Dermis lymphatic vessel endothelial cell (primary cell): ENCODE data around the gene ACBD3. TPM values are rescaled to one million over a fixed set of nuclear protein-coding genes. Genes with fewer than 3 reads are reported as not detected.

Experiments used
- total RNA-seq: library from RNA; depleted of rRNA; stranded (reverse); fragments of >200 nt; gene quantifications from 2 replicates; pipeline ENCODE4 v1.2.1, GENCODE V29; 2014

ACBD3 gene
- 32.9 and 34.6 TPM in 2 replicates for total RNA-seq

GRCh38 chr1:226186124-226187018 is at the start of gene ACBD3:
Gene ACBD3, minus strand, starts transcription at chr1:226186741. Its CDS starts 66 bp downstream, at chr1:226186675.

GRCh38 chr1:226223157-226223785 is 36.7 kb upstream of the ACBD3 start, which contains the start of gene MIXL1:
Gene MIXL1, plus strand, starts transcription at chr1:226223664. Its CDS starts 18 bp downstream, at chr1:226223682.

Other genes starting within 250 kb of the ACBD3 start
- gene LEFTY2, start 245.5 kb downstream of the ACBD3 start, total RNA-seq = not detected in 2 replicates
- 32.3 and 32.6 TPM in 2 replicates for gene SDE2, start 187.4 kb downstream of the ACBD3 start, total RNA-seq
- 317 and 327 TPM in 2 replicates for gene H3-3A, start 124.0 kb downstream of the ACBD3 start, total RNA-seq
- gene MIXL1, start 36.9 kb upstream of the ACBD3 start, total RNA-seq = 0.11 TPM in 1 of 2 replicates, not detected in the other
- 2.7 and 4.4 TPM in 2 replicates for gene LIN9, start 122.4 kb upstream of the ACBD3 start, total RNA-seq
- 90.9 and 113 TPM in 2 replicates for gene PARP1, start 221.4 kb upstream of the ACBD3 start, total RNA-seq